ENCODE results near the gene BANF2.

DNA sequence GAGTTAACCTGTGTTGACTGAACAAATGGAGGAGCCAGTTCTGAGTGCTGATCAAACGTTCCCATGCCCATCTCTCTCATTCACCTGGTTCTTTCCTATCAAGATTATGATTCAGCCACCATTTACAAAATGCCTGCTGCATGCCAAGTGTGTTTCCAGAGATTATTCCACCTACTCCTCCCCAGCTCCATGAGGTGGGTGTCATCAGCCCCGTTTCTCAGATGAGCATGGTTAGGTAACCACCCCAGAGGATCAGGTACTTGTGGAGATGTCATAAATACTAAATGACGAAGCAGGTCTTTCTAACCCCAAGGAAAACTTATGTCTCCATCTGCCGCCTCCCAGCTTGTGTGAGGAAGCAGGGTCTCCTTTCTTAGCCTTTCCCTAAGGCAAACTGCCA, 2.1 kb downstream of the BANF2 start:
- TF ChIP-seq, protein P1, sequence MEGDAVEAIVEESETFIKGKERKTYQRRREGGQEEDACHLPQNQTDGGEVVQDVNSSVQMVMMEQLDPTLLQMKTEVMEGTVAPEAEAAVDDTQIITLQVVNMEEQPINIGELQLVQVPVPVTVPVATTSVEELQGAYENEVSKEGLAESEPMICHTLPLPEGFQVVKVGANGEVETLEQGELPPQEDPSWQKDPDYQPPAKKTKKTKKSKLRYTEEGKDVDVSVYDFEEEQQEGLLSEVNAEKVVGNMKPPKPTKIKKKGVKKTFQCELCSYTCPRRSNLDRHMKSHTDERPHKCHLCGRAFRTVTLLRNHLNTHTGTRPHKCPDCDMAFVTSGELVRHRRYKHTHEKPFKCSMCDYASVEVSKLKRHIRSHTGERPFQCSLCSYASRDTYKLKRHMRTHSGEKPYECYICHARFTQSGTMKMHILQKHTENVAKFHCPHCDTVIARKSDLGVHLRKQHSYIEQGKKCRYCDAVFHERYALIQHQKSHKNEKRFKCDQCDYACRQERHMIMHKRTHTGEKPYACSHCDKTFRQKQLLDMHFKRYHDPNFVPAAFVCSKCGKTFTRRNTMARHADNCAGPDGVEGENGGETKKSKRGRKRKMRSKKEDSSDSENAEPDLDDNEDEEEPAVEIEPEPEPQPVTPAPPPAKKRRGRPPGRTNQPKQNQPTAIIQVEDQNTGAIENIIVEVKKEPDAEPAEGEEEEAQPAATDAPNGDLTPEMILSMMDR (IDR thresholded peaks at IDR 0.05; ENCODE audit: borderline replicate concordance, extremely low read depth, low read length, poor library complexity, severe bottlenecking) = no peak
- no peak for TF ChIP-seq EZH2 (IDR thresholded peaks at IDR 0.05; ENCODE audit: borderline replicate concordance, low read depth, low read length, severe bottlenecking)
